Lower leg skin (tissue), 3 donors: ENCODE data around the gene MTHFSD.

ENCODE experiments used
- POLR2A ChIP-seq, 2 donors: fragments of 450-650 bp; IDR thresholded peaks; one replicate each; pipeline ENCODE4 v1.6.1; 2016 to 2017; ENCODE audit warnings: antibody characterized with exemption in 2 of 2, mild to moderate bottlenecking in 1 of 2, moderate library complexity in 1 of 2
- TF ChIP-seq, protein P1 (sequence below), 3 donors: fragments of 450-650 bp; IDR thresholded peaks; one replicate each; pipeline ENCODE4 v1.5.1; 2016; ENCODE audit warnings: antibody characterized with exemption in 3 of 3, mild to moderate bottlenecking in 3 of 3, moderate library complexity in 2 of 3

DNA sequence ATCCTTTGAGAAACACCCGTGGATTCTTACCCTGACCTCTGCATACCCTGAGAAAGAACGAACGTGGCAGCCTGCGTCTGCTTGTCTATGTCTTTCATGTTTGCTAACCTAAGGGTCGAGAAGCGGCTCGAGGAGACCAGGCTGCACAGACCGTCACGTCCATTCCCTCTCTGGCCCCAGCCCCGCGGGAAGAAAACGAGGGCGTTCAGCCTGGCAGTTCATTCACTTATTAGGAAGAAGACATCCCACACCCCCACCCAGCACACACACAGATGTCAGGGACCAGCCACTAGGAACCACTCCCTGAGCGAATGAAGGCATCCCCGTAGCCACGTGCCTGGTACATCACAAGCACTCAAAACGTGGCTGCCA, 655 bp upstream of the MTHFSD start:
- TF ChIP-seq, protein P1, sequence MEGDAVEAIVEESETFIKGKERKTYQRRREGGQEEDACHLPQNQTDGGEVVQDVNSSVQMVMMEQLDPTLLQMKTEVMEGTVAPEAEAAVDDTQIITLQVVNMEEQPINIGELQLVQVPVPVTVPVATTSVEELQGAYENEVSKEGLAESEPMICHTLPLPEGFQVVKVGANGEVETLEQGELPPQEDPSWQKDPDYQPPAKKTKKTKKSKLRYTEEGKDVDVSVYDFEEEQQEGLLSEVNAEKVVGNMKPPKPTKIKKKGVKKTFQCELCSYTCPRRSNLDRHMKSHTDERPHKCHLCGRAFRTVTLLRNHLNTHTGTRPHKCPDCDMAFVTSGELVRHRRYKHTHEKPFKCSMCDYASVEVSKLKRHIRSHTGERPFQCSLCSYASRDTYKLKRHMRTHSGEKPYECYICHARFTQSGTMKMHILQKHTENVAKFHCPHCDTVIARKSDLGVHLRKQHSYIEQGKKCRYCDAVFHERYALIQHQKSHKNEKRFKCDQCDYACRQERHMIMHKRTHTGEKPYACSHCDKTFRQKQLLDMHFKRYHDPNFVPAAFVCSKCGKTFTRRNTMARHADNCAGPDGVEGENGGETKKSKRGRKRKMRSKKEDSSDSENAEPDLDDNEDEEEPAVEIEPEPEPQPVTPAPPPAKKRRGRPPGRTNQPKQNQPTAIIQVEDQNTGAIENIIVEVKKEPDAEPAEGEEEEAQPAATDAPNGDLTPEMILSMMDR (IDR thresholded peaks at IDR 0.05) = no peak
- no peak for TF ChIP-seq POLR2A (IDR thresholded peaks at IDR 0.05)
